Measurements from ENCODE around the gene HIBADH.

The HIBADH gene

DNA sequence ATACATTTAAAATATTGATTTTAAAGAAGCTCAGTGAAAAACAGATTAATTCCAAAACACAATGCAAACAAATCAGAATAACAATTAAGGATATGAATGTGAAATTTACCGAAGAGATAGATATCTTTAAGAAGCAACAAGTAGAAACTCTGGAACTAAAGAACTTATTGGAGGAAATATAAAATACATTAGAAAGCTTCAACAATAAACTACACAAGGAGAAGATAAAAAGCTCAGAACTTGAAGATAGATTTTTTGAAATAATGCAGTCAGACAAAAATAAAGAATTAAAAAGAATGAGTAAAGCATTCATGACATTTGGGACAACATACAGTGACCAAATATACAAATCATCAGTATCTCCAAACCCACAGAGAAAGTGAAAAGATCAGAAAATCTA is 43.2 kb downstream of the HIBADH start:
- no peak for TF ChIP-seq FOXP2 (optimal IDR thresholded peaks at IDR 0.05; ENCODE audit: borderline replicate concordance, extremely low read depth, extremely low read length, insufficient read depth)
- no peak for TF ChIP-seq POLR2AphosphoS5 (IDR thresholded peaks at IDR 0.05; ENCODE audit: low read depth, low read length)
- TF ChIP-seq REST (IDR thresholded peaks at IDR 0.05; ENCODE audit: insufficient read depth in 1 of 2, low read depth in 2 of 2, low read length in 2 of 2), result no peak
- no peak for TF ChIP-seq SIN3A (IDR thresholded peaks at IDR 0.05; ENCODE audit: borderline replicate concordance, insufficient read depth, low read length)
- TF ChIP-seq TAF1 (IDR thresholded peaks at IDR 0.05; ENCODE audit: borderline replicate concordance, insufficient read depth, low read length), result no peak

DNA sequence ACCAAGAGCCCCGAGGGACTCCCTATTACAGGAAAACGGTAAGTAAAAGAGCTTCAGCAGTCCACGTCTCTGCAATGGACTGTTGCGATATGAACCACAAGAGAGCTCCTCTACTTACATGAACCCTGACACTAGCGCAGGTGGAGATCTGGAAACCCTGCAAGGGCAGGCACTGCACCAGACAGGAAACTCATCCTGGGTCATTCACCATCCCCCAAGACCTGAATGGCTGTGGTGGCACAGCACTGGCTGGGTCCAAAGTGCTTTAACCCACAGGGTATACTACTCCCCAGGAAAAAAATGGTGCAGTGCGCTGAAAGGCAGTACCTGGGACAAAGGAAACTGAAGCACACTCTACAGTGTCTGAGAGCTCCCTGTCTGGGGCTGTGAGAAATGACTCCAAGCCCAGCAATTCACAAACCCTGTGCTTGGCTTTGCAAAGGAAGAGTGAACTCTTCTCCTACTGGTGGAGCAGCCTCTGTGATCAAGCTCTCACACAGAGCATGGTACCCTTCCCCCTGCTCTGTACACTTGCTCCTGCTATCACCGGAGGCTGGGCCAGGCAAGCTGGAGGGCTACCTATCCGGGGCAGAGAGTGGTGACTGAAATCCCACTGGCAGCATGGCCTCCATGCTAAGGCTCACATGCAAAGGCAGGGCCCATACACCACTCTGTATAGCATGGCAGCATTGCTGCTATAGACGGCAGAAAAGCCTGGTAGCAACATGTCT is 44.9 kb downstream of the HIBADH start:
- no peak for TF ChIP-seq REST (IDR thresholded peaks at IDR 0.05; ENCODE audit: insufficient read depth in 1 of 2, low read depth in 2 of 2, low read length in 2 of 2)
- TF ChIP-seq POLR2AphosphoS5 (IDR thresholded peaks at IDR 0.05; ENCODE audit: low read depth, low read length), result no peak
- no peak for TF ChIP-seq TAF1 (IDR thresholded peaks at IDR 0.05; ENCODE audit: borderline replicate concordance, insufficient read depth, low read length)
- no peak for TF ChIP-seq FOXP2 (optimal IDR thresholded peaks at IDR 0.05; ENCODE audit: borderline replicate concordance, extremely low read depth, extremely low read length, insufficient read depth)
- TF ChIP-seq SIN3A (IDR thresholded peaks at IDR 0.05; ENCODE audit: borderline replicate concordance, insufficient read depth, low read length), result no peak

DNA sequence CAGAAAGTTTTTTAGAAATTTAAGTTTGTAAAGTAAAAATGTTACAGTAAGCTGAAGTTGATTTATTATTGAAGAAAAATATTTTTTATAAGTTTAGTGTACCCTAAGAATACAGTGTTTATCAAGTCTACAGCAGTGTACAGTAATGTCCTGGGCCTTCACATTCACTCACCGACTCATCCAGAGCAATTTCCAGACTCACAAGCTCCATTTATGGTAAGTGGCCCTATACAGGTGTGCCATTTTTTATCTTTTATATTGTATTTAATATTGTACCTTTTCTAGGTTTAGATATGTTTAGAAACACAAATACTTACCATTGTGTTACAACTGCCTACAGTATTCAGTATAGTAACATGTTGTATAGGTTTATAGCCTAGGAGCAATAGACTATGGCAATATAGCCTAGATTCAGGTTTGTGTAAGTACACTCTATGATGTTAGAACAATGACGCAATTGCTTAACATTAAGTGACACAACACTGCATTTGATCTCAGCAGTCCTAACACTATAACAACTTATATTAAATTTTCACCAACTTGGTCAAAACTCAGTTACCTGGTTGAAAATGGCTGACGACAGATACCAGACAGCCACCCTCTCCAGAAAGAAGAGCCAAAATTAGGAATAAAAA is 45.7 kb downstream of the HIBADH start:
- no peak for TF ChIP-seq POLR2AphosphoS5 (IDR thresholded peaks at IDR 0.05; ENCODE audit: low read depth, low read length)
- TF ChIP-seq FOXP2 (optimal IDR thresholded peaks at IDR 0.05; ENCODE audit: borderline replicate concordance, extremely low read depth, extremely low read length, insufficient read depth), result no peak
- TF ChIP-seq SIN3A (IDR thresholded peaks at IDR 0.05; ENCODE audit: borderline replicate concordance, insufficient read depth, low read length), result no peak
- TF ChIP-seq TAF1 (IDR thresholded peaks at IDR 0.05; ENCODE audit: borderline replicate concordance, insufficient read depth, low read length), result no peak
- no peak for TF ChIP-seq REST (IDR thresholded peaks at IDR 0.05; ENCODE audit: insufficient read depth in 1 of 2, low read depth in 2 of 2, low read length in 2 of 2)

GRCh38 chr7:27616186-27616491 is 46.5 kb downstream of the HIBADH start:
- TF ChIP-seq TAF1 (IDR thresholded peaks at IDR 0.05; ENCODE audit: borderline replicate concordance, insufficient read depth, low read length), result no peak
- TF ChIP-seq SIN3A (IDR thresholded peaks at IDR 0.05; ENCODE audit: borderline replicate concordance, insufficient read depth, low read length), result no peak
- TF ChIP-seq REST (IDR thresholded peaks at IDR 0.05; ENCODE audit: insufficient read depth in 1 of 2, low read depth in 2 of 2, low read length in 2 of 2), result no peak
- no peak for TF ChIP-seq FOXP2 (optimal IDR thresholded peaks at IDR 0.05; ENCODE audit: borderline replicate concordance, extremely low read depth, extremely low read length, insufficient read depth)
- no peak for TF ChIP-seq POLR2AphosphoS5 (IDR thresholded peaks at IDR 0.05; ENCODE audit: low read depth, low read length)
